Tibial nerve (tissue), 4 donors: ENCODE measurements around the gene WNT11.

Experiments used
- CTCF ChIP-seq, 5 experiments: fragments of 200-600 bp in 3 of 5; fragments of 450-650 bp in 2 of 5; sonication (generic) in 3 of 5; IDR thresholded peaks; one replicate each; pipeline ENCODE4 v1.5.1; 2016 to 2019; ENCODE audit warnings: antibody characterized with exemption in 5 of 5, mild to moderate bottlenecking in 3 of 5, moderate library complexity in 2 of 5
- EP300 ChIP-seq, 2 donors: sonication (generic); formaldehyde crosslinking; IDR thresholded peaks; one replicate each; pipeline ENCODE4 v1.6.1; 2017; ENCODE audit warnings: antibody characterized with exemption in 2 of 2, mild to moderate bottlenecking in 1 of 2
- POLR2A ChIP-seq, 2 donors: fragments of 450-650 bp; IDR thresholded peaks; one replicate each; pipeline ENCODE4 v1.6.1; 2017; ENCODE audit warnings: antibody characterized with exemption in 2 of 2, mild to moderate bottlenecking in 2 of 2, moderate library complexity in 2 of 2

- TF ChIP-seq CTCF (IDR thresholded peaks at IDR 0.05) (no peak), POLR2A (IDR thresholded peaks at IDR 0.05) (no peak), EP300 (IDR thresholded peaks at IDR 0.05) (no peak)
Observed at GRCh38 chr11:76232026-76232665, 25.8 kb upstream of the WNT11 start.
